ENCODE measurements around the gene SDK1. TPM values are rescaled to one million over a fixed set of nuclear protein-coding genes. Genes with fewer than 3 reads are reported as not detected.

The SDK1 gene
- total and polyA plus RNA-seq, 2 experiments from 2014 or later: 2.1 to 10.0 TPM

DNA sequence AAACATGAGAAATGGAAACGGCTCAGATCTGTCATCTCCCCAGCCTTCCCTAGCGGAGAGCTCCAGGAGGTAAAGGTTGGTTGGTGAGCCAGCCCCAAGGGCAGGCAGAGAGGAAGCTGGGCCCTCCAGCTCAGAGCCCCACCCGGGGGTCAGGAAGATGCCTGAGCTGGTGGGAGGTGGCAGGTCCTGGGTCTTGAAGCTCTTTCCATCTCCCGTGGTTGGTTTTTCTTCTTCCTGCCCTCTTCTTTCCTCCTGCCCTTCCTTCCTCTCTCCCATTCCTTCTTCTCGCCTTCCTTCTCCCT lies 996.8 kb downstream of the SDK1 start:
- peaks cover 4% of the 10 kb centered on the region for H3K27me3 Mint-ChIP-seq (ENCODE audit: insufficient read depth, low read depth, poor library complexity)
- Histone ChIP-seq H3K27ac (ENCODE audit: low read depth) (no peak overlapping the region), H3K4me2 (no peak overlapping the region), H2AFZ (no peak overlapping the region), H3K4me1 (ENCODE audit: insufficient read depth) (no peaks in the 10 kb centered on the region), H3K4me3 (no peak overlapping the region), H3K27me3 (ENCODE audit: insufficient read depth) (no peaks in the 10 kb centered on the region), H3K9me2 (ENCODE audit: insufficient read depth) (no peaks in the 10 kb centered on the region), H4K20me1 (replicated peaks; ENCODE audit: insufficient read depth) (no peaks in the 10 kb centered on the region), H3K36me3 (ENCODE audit: insufficient read depth) (no peaks in the 10 kb centered on the region), H3K79me2 (replicated peaks; ENCODE audit: insufficient read depth) (no peaks in the 10 kb centered on the region), H3F3A (replicated peaks; ENCODE audit: low read depth) (no peaks in the 10 kb centered on the region)
- DNase-seq (ENCODE audit: low spot score) (no peak), ATAC-seq (no peak)
- H3K27ac Mint-ChIP-seq: no peak overlapping the region
- no peak for TF ChIP-seq ZNF331 (CRISPR knock-in tag; IDR thresholded peaks at IDR 0.05; ENCODE audit: low read depth)
- TF ChIP-seq ZNF114 (CRISPR knock-in tag; IDR thresholded peaks at IDR 0.05): no peak
- TF ChIP-seq CREB1 (CRISPR knock-in tag; IDR thresholded peaks at IDR 0.05; ENCODE audit: low read depth): no peak
- no peak for TF ChIP-seq JUNB (IDR thresholded peaks at IDR 0.05; ENCODE audit: unreplicated experiment)
- TF ChIP-seq, protein P1, sequence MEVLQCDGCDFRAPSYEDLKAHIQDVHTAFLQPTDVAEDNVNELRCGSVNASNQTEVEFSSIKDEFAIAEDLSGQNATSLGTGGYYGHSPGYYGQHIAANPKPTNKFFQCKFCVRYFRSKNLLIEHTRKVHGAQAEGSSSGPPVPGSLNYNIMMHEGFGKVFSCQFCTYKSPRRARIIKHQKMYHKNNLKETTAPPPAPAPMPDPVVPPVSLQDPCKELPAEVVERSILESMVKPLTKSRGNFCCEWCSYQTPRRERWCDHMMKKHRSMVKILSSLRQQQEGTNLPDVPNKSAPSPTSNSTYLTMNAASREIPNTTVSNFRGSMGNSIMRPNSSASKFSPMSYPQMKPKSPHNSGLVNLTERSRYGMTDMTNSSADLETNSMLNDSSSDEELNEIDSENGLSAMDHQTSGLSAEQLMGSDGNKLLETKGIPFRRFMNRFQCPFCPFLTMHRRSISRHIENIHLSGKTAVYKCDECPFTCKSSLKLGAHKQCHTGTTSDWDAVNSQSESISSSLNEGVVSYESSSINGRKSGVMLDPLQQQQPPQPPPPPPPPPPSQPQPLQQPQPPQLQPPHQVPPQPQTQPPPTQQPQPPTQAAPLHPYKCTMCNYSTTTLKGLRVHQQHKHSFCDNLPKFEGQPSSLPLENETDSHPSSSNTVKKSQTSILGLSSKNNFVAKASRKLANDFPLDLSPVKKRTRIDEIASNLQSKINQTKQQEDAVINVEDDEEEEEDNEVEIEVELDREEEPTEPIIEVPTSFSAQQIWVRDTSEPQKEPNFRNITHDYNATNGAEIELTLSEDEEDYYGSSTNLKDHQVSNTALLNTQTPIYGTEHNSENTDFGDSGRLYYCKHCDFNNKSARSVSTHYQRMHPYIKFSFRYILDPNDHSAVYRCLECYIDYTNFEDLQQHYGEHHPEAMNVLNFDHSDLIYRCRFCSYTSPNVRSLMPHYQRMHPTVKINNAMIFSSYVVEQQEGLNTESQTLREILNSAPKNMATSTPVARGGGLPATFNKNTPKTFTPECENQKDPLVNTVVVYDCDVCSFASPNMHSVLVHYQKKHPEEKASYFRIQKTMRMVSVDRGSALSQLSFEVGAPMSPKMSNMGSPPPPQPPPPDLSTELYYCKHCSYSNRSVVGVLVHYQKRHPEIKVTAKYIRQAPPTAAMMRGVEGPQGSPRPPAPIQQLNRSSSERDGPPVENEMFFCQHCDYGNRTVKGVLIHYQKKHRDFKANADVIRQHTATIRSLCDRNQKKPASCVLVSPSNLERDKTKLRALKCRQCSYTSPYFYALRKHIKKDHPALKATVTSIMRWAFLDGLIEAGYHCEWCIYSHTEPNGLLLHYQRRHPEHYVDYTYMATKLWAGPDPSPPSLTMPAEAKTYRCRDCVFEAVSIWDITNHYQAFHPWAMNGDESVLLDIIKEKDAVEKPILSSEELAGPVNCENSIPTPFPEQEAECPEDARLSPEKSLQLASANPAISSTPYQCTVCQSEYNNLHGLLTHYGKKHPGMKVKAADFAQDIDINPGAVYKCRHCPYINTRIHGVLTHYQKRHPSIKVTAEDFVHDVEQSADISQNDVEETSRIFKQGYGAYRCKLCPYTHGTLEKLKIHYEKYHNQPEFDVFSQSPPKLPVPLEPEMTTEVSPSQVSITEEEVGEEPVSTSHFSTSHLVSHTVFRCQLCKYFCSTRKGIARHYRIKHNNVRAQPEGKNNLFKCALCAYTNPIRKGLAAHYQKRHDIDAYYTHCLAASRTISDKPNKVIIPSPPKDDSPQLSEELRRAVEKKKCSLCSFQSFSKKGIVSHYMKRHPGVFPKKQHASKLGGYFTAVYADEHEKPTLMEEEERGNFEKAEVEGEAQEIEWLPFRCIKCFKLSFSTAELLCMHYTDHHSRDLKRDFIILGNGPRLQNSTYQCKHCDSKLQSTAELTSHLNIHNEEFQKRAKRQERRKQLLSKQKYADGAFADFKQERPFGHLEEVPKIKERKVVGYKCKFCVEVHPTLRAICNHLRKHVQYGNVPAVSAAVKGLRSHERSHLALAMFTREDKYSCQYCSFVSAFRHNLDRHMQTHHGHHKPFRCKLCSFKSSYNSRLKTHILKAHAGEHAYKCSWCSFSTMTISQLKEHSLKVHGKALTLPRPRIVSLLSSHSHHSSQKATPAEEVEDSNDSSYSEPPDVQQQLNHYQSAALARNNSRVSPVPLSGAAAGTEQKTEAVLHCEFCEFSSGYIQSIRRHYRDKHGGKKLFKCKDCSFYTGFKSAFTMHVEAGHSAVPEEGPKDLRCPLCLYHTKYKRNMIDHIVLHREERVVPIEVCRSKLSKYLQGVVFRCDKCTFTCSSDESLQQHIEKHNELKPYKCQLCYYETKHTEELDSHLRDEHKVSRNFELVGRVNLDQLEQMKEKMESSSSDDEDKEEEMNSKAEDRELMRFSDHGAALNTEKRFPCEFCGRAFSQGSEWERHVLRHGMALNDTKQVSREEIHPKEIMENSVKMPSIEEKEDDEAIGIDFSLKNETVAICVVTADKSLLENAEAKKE (CRISPR knock-in tag; IDR thresholded peaks at IDR 0.05): no peak
- H3K36me3 Mint-ChIP-seq (ENCODE audit: low read depth): peaks cover 11% of the 10 kb centered on the region; the same call in 2 of the 3 replicates
- H3K4me3 Mint-ChIP-seq: no peak overlapping the region
- H3K4me1 Mint-ChIP-seq: no peaks in the 10 kb centered on the region
- H3K9me3 Mint-ChIP-seq: peaks cover 90% of the 10 kb centered on the region

DNA sequence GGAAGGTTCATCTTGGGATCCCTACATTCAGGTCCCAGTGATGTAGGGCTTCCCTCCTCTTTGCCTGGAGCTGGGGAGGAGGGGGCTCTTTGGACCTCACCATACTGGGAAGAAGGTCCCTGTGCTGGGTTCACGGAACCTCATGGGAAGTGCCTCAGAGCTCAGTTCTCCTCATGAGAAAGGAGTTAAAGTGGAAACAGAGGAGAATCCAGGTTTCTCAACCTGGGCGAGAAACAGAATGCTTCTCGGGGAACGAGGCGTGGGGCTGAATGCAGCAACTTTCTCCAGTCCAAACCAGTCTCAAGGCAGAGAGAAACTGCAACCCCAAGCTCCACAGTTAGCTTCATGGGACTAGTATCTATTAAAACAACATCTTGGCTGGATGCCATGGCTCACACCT lies 998.4 kb downstream of the SDK1 start:
- DNase-seq (ENCODE audit: low spot score): no peak
- no peak for TF ChIP-seq EZH2 (IDR thresholded peaks at IDR 0.05; ENCODE audit: low read depth, unreplicated experiment)
- TF ChIP-seq NANOG (IDR thresholded peaks at IDR 0.05; ENCODE audit: borderline replicate concordance): no peak
- TF ChIP-seq CREB1 (CRISPR knock-in tag; IDR thresholded peaks at IDR 0.05; ENCODE audit: low read depth): no peak
- no peak for TF ChIP-seq POLR2AphosphoS5 (IDR thresholded peaks at IDR 0.05; ENCODE audit: low read depth)
- TF ChIP-seq EZH2phosphoT487 (IDR thresholded peaks at IDR 0.05; ENCODE audit: unreplicated experiment): no peak
- TF ChIP-seq ZNF331 (CRISPR knock-in tag; IDR thresholded peaks at IDR 0.05; ENCODE audit: low read depth): no peak
- no peak for TF ChIP-seq CTCF (conservative IDR thresholded peaks at IDR 0.05; ENCODE audit: low read depth in 2 of 2)
- TF ChIP-seq ETS1 (IDR thresholded peaks at IDR 0.05): no peak
- H3K4me2 ChIP-seq: no peak overlapping the region
- no peaks in the 10 kb centered on the region for H3K4me1 Mint-ChIP-seq
- peaks cover 11% of the 10 kb centered on the region; the same call in 2 of the 3 replicates for H3K36me3 Mint-ChIP-seq (ENCODE audit: low read depth)
- H3K27ac Mint-ChIP-seq: no peak overlapping the region
- no peak overlapping the region for H3K4me3 Mint-ChIP-seq
- H3K4me1 ChIP-seq (ENCODE audit: insufficient read depth): no peaks in the 10 kb centered on the region
- no peak overlapping the region for H3K27ac ChIP-seq (ENCODE audit: low read depth)
- no peaks in the 10 kb centered on the region for H3F3A ChIP-seq (replicated peaks; ENCODE audit: low read depth)
- H3K9me3 Mint-ChIP-seq: peaks cover 89% of the 10 kb centered on the region
- no peaks in the 10 kb centered on the region for H3K9me2 ChIP-seq (ENCODE audit: insufficient read depth)
- no peak overlapping the region for H2AFZ ChIP-seq
- H3K27me3 ChIP-seq (ENCODE audit: insufficient read depth): no peaks in the 10 kb centered on the region
- no peaks in the 10 kb centered on the region for H3K79me2 ChIP-seq (replicated peaks; ENCODE audit: insufficient read depth)
- peaks cover 5% of the 10 kb centered on the region for H3K27me3 Mint-ChIP-seq (ENCODE audit: insufficient read depth, low read depth, poor library complexity)
- no peak for ATAC-seq
- no peak overlapping the region for H3K4me3 ChIP-seq
- H4K20me1 ChIP-seq (replicated peaks; ENCODE audit: insufficient read depth): no peaks in the 10 kb centered on the region
- H3K36me3 ChIP-seq (ENCODE audit: insufficient read depth): no peaks in the 10 kb centered on the region

All from GM23338 (cell line).